IMR-90 (cell line): ENCODE measurements around the gene RGS9.

ENCODE experiments used
- POLR2A ChIP-seq: IDR thresholded peaks from 2 replicates; pipeline ENCODE4 v1.6.1; 2012; ENCODE audit warnings: mild to moderate bottlenecking, low read depth, low read length
- SMC3 ChIP-seq: fragments of 150-350 bp; IDR thresholded peaks from 2 replicates; pipeline ENCODE4 v1.6.1; 2016; ENCODE audit warnings: low read depth, mild to moderate bottlenecking, antibody characterized with exemption, low read length, moderate library complexity
- TF ChIP-seq, protein P1 (sequence below): conservative IDR thresholded peaks from 2 replicates; pipeline ENCODE4 v1.5.1; 2012; ENCODE audit warnings: mild to moderate bottlenecking, low read depth, low read length, improper control_type of control experiment
- TF ChIP-seq, protein P2 (sequence below): fragments of 150-350 bp; IDR thresholded peaks from 2 replicates; pipeline ENCODE4 v1.6.1; 2017; ENCODE audit warnings: mild to moderate bottlenecking, antibody characterized with exemption, low read length, low read depth
- TF ChIP-seq, protein P3 (sequence below): fragments of 150-350 bp; IDR thresholded peaks from 2 replicates; pipeline ENCODE4 v1.6.1; 2016; ENCODE audit warnings: low read depth, mild to moderate bottlenecking, low read length, moderate library complexity, borderline replicate concordance

DNA sequence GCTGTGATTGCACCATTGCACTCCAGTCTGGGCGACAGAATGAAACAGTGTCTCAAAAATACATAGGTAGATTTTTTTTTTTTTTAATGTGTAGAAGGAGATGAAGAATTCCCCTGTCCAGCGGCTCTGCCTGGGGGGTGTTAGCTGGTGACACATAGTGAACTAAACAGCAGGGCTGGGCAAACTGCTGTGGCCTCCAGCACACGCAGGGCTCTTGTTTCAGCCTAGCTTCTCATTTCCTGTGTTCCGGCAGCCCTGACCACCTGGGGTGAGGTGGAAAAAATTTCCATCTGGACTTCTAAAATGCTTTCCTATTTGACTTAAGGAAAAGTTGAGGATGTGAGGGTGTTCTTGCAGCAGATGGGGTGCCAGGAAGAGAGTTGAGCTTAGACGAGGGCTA lies 33.3 kb upstream of the RGS9 start:
- no peak for TF ChIP-seq POLR2A
- TF ChIP-seq, protein P1, sequence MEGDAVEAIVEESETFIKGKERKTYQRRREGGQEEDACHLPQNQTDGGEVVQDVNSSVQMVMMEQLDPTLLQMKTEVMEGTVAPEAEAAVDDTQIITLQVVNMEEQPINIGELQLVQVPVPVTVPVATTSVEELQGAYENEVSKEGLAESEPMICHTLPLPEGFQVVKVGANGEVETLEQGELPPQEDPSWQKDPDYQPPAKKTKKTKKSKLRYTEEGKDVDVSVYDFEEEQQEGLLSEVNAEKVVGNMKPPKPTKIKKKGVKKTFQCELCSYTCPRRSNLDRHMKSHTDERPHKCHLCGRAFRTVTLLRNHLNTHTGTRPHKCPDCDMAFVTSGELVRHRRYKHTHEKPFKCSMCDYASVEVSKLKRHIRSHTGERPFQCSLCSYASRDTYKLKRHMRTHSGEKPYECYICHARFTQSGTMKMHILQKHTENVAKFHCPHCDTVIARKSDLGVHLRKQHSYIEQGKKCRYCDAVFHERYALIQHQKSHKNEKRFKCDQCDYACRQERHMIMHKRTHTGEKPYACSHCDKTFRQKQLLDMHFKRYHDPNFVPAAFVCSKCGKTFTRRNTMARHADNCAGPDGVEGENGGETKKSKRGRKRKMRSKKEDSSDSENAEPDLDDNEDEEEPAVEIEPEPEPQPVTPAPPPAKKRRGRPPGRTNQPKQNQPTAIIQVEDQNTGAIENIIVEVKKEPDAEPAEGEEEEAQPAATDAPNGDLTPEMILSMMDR: no peak
- TF ChIP-seq, protein P2, sequence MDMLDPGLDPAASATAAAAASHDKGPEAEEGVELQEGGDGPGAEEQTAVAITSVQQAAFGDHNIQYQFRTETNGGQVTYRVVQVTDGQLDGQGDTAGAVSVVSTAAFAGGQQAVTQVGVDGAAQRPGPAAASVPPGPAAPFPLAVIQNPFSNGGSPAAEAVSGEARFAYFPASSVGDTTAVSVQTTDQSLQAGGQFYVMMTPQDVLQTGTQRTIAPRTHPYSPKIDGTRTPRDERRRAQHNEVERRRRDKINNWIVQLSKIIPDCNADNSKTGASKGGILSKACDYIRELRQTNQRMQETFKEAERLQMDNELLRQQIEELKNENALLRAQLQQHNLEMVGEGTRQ: no peak
- no peak for TF ChIP-seq SMC3
- TF ChIP-seq, protein P3, sequence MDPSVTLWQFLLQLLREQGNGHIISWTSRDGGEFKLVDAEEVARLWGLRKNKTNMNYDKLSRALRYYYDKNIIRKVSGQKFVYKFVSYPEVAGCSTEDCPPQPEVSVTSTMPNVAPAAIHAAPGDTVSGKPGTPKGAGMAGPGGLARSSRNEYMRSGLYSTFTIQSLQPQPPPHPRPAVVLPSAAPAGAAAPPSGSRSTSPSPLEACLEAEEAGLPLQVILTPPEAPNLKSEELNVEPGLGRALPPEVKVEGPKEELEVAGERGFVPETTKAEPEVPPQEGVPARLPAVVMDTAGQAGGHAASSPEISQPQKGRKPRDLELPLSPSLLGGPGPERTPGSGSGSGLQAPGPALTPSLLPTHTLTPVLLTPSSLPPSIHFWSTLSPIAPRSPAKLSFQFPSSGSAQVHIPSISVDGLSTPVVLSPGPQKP: no peak
